Measurements from ENCODE around the gene DYDC2. TPM values are rescaled to one million over a fixed set of nuclear protein-coding genes. Genes with fewer than 3 reads are reported as not detected.
"Not testable (repeated sequence)": the region's sequence is repeated elsewhere in the genome, so short reads cannot be mapped to it uniquely, and the experiment has no call there.

DYDC2 gene
- total and polyA plus RNA-seq, 2 donors, result not detected

GRCh38 chr10:80411681-80412220 is 55.2 kb downstream of the DYDC2 start:
- 91% methylated on average over 1 of the region's 1 CpG for WGBS
- Histone ChIP-seq H3K36me3 (ENCODE audit: insufficient read depth) (no peaks in the 10 kb centered on the region), H3K4me3 (ENCODE audit: low read depth, low read length) (no peak overlapping the region), H3K4me1 (ENCODE audit: insufficient read depth) (peaks cover 7% of the 10 kb centered on the region), H3K27ac (ENCODE audit: low read depth) (no peak overlapping the region)
- no peak for DNase-seq (ENCODE audit: extremely low spot score)

- no peak overlapping the region for H3K4me3 ChIP-seq (ENCODE audit: low read depth, low read length)
- 80% methylated on average over 5 of the region's 5 CpGs for WGBS
- peaks cover 7% of the 10 kb centered on the region for H3K4me1 ChIP-seq (ENCODE audit: insufficient read depth)
- no peak for DNase-seq (ENCODE audit: extremely low spot score)
- no peaks in the 10 kb centered on the region for H3K36me3 ChIP-seq (ENCODE audit: insufficient read depth)
- H3K27ac ChIP-seq (ENCODE audit: low read depth), result no peak overlapping the region
Observed at GRCh38 chr10:80412486-80412885, 55.9 kb downstream of the DYDC2 start.

GRCh38 chr10:80413271-80413996 is 56.9 kb downstream of the DYDC2 start:
- H3K4me1 ChIP-seq (ENCODE audit: insufficient read depth), result peaks cover 7% of the 10 kb centered on the region
- WGBS, result 65% methylated on average over 12 of the region's 12 CpGs
- peak overlapping the region; percentile 77 for H3K27ac ChIP-seq (ENCODE audit: low read depth)
- no peak overlapping the region for H3K4me3 ChIP-seq (ENCODE audit: low read depth, low read length)
- no peaks in the 10 kb centered on the region for H3K36me3 ChIP-seq (ENCODE audit: insufficient read depth)
- peak; percentile 79 for DNase-seq (ENCODE audit: extremely low spot score)

- Histone ChIP-seq H3K4me3 (ENCODE audit: low read depth, low read length) (no peak overlapping the region), H3K4me1 (ENCODE audit: insufficient read depth) (peaks cover 7% of the 10 kb centered on the region), H3K36me3 (ENCODE audit: insufficient read depth) (no peaks in the 10 kb centered on the region), H3K27ac (ENCODE audit: low read depth) (peak overlapping the region; percentile 77)
- DNase-seq (ENCODE audit: extremely low spot score), result peak; percentile 61
- WGBS, result 53% methylated on average over 7 of the region's 7 CpGs
Observed at GRCh38 chr10:80414142-80414895, 57.7 kb downstream of the DYDC2 start.

- peaks cover 7% of the 10 kb centered on the region for H3K4me1 ChIP-seq (ENCODE audit: insufficient read depth)
- no peaks in the 10 kb centered on the region for H3K36me3 ChIP-seq (ENCODE audit: insufficient read depth)
- 75% methylated on average over 3 of the region's 3 CpGs for WGBS
- H3K4me3 ChIP-seq (ENCODE audit: low read depth, low read length), result no peak overlapping the region
- no peak overlapping the region for H3K27ac ChIP-seq (ENCODE audit: low read depth)
- DNase-seq (ENCODE audit: extremely low spot score), result no peak
Observed at GRCh38 chr10:80415734-80416478, 59.3 kb downstream of the DYDC2 start.

GRCh38 chr10:80416479-80417098 is 60.0 kb downstream of the DYDC2 start:
- H3K4me1 ChIP-seq (ENCODE audit: insufficient read depth), result peaks cover 7% of the 10 kb centered on the region
- peak; percentile 82 for DNase-seq (ENCODE audit: extremely low spot score)
- WGBS, result 50% methylated on average over 15 of the region's 15 CpGs

GRCh38 chr10:80417256-80417655 is 60.7 kb downstream of the DYDC2 start:
- H3K4me3 ChIP-seq (ENCODE audit: low read depth, low read length); DNase-seq (ENCODE audit: extremely low spot score); H3K36me3 ChIP-seq (ENCODE audit: insufficient read depth); H3K4me1 ChIP-seq (ENCODE audit: insufficient read depth); H3K27ac ChIP-seq (ENCODE audit: low read depth): not testable (repeated sequence)
- WGBS, result 85% methylated on average over 6 of the region's 6 CpGs

More at GRCh38 chr10:80416479-80417098, 60.0 kb downstream of the DYDC2 start:
- H3K27ac ChIP-seq (ENCODE audit: low read depth), result no peak overlapping the region
- no peak overlapping the region for H3K4me3 ChIP-seq (ENCODE audit: low read depth, low read length)
- no peaks in the 10 kb centered on the region for H3K36me3 ChIP-seq (ENCODE audit: insufficient read depth)

Other genes with a start within 250 kb of the DYDC2 start
- gene PLAC9, start 224.1 kb upstream of the DYDC2 start, total RNA-seq, result 64.9 TPM
- 54.3 TPM for gene PLAC9, start 224.1 kb upstream of the DYDC2 start, polyA plus RNA-seq
- gene ANXA11, start 151.2 kb upstream of the DYDC2 start, total RNA-seq, result 41.8 TPM
- gene ANXA11, start 151.2 kb upstream of the DYDC2 start, polyA plus RNA-seq, result 114 TPM
- not detected for gene MAT1A, start 67.1 kb upstream of the DYDC2 start, total RNA-seq
- gene MAT1A, start 67.1 kb upstream of the DYDC2 start, polyA plus RNA-seq, result 0.37 TPM
- gene DYDC1, start within 50 bp of the DYDC2 start, total RNA-seq, result not detected
- not detected for gene DYDC1, start within 50 bp of the DYDC2 start, polyA plus RNA-seq
- 52.9 TPM for gene PRXL2A, start 51.8 kb downstream of the DYDC2 start, total RNA-seq
- 59.1 TPM for gene PRXL2A, start 51.8 kb downstream of the DYDC2 start, polyA plus RNA-seq
- gene TSPAN14, start 97.5 kb downstream of the DYDC2 start, total RNA-seq, result 26.4 TPM
- 65.1 TPM for gene TSPAN14, start 97.5 kb downstream of the DYDC2 start, polyA plus RNA-seq
- gene SH2D4B, start 181.1 kb downstream of the DYDC2 start, total RNA-seq, result 0.16 TPM
- gene SH2D4B, start 181.1 kb downstream of the DYDC2 start, polyA plus RNA-seq, result not detected

Data from urinary bladder (tissue), 4 donors.